Measurements from ENCODE around the gene IGFBPL1. TPM values are rescaled to one million over a fixed set of nuclear protein-coding genes. Genes with fewer than 3 reads are reported as not detected.

IGFBPL1 gene
- total and polyA plus RNA-seq, 10 donors: not detected

DNA sequence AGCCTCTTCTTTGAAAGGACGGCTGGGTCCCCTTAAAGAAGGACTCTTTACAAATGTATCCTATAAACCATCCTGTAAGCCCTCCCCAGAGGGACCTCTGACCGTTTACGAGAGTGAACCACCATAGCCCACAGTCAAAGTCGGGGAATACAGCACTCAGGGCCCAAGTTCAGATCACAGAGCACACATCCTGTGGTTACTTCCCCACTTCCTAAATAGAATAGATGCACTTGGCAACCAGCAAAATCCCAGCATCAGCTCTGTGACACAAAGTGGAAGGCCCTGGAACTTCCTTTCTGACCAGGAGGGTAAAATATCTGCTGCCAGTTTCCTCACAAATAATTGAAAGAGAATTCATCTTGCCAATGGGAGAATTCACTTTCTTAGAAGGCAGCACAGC, 6.9 kb upstream of the IGFBPL1 start:
- no peaks in the 10 kb centered on the region for H3K9me3 ChIP-seq
- H3K4me1 ChIP-seq: peaks cover 0 to 7% (median 0%) of the 10 kb centered on the region in 6 donors
- H3K4me3 ChIP-seq: no peak overlapping the region
- TF ChIP-seq CTCF (IDR thresholded peaks at IDR 0.05 in 8 of 11, conservative IDR thresholded peaks at IDR 0.05 in 3 of 11) (no peak), POLR2AphosphoS5 (IDR thresholded peaks at IDR 0.05) (no peak), POLR2A (IDR thresholded peaks at IDR 0.05) (no peak)
- DNase-seq: no peak
- 8 to 34% (median 15%) methylated on average over 4 of the region's 4 CpGs for WGBS, 5 donors
- intact Hi-C loops (cut with DNase I; ENCODE audit: low total_unique reads): no loop called here
- H3K36me3 ChIP-seq: no peaks in the 10 kb centered on the region
- H3K27ac ChIP-seq: no peak overlapping the region
- H3K27me3 ChIP-seq (replicated peaks in 1 of 7): peaks cover 0 to 20% (median 0%) of the 10 kb centered on the region in 7 donors

- DNase-seq: no peak
- intact Hi-C loops (cut with DNase I; ENCODE audit: low total_unique reads): no loop called here
- Histone ChIP-seq H3K4me3 (no peak overlapping the region), H3K36me3 (no peaks in the 10 kb centered on the region), H3K27me3 (replicated peaks in 1 of 7) (peaks cover 0 to 50% (median 25%) of the 10 kb centered on the region in 7 donors), H3K9me3 (no peaks in the 10 kb centered on the region), H3K4me1 (peaks cover 0 to 20% (median 11%) of the 10 kb centered on the region in 6 donors), H3K27ac (no peak overlapping the region)
- no peak for TF ChIP-seq POLR2A (IDR thresholded peaks at IDR 0.05)
- TF ChIP-seq POLR2AphosphoS5 (IDR thresholded peaks at IDR 0.05): no peak
- no peak for TF ChIP-seq CTCF (IDR thresholded peaks at IDR 0.05 in 8 of 11, conservative IDR thresholded peaks at IDR 0.05 in 3 of 11)
- 82 to 95% (median 83%) methylated on average over 1 of the region's 1 CpG for WGBS, 5 donors
These were observed 3.8 kb upstream of the IGFBPL1 start for GRCh38 chr9:38428062-38428461.

DNA sequence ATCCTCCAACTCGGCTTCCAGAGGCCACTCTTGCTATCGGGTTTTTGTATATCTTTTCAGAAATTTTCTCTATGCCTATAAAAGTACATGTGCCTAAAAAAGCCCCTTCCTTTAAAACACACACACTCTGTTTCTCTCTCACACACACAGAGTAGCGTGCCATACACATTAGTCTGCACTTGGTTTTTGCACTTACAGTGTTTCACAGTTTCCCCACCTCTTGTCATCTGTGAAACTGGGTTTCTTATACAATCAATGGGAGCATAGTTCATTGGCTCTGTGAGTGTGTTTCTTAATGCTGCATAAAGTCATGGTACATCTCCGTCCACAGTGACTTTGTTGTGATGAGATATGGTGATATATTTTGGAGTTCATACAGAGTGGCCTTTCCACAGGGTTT, 664 bp upstream of the IGFBPL1 start:
- no peak for TF ChIP-seq POLR2A (IDR thresholded peaks at IDR 0.05)
- TF ChIP-seq POLR2AphosphoS5 (IDR thresholded peaks at IDR 0.05): no peak
- TF ChIP-seq CTCF (IDR thresholded peaks at IDR 0.05 in 8 of 11, conservative IDR thresholded peaks at IDR 0.05 in 3 of 11): no peak
- no peak for DNase-seq
- Histone ChIP-seq H3K4me1 (peaks cover 0 to 17% (median 9%) of the 10 kb centered on the region in 6 donors), H3K36me3 (no peaks in the 10 kb centered on the region), H3K27ac (no peak overlapping the region), H3K27me3 (replicated peaks in 1 of 7) (peaks cover 0 to 82% (median 30%) of the 10 kb centered on the region in 7 donors), H3K4me3 (no peak overlapping the region), H3K9me3 (no peaks in the 10 kb centered on the region)
- 76 to 86% (median 82%) methylated on average over 4 of the region's 4 CpGs for WGBS, 5 donors
- intact Hi-C loops (cut with DNase I; ENCODE audit: low total_unique reads): no loop called here

- TF ChIP-seq POLR2A (IDR thresholded peaks at IDR 0.05) (no peak), POLR2AphosphoS5 (IDR thresholded peaks at IDR 0.05) (no peak), CTCF (IDR thresholded peaks at IDR 0.05 in 8 of 11, conservative IDR thresholded peaks at IDR 0.05 in 3 of 11) (no peak)
- H3K27ac ChIP-seq: no peak overlapping the region
- WGBS, 5 donors: 41 to 47% (median 42%) methylated on average over 15 of the region's 15 CpGs
- intact Hi-C loops (cut with DNase I; ENCODE audit: low total_unique reads): no loop called here
- H3K27me3 ChIP-seq (replicated peaks in 1 of 7): peaks cover 0 to 83% (median 30%) of the 10 kb centered on the region in 7 donors
- peaks cover 0 to 17% (median 9%) of the 10 kb centered on the region in 6 donors for H3K4me1 ChIP-seq
- peak overlapping the region in 4 of 8 donors; percentile 23 to 65 (median 35) for H3K4me3 ChIP-seq
- DNase-seq: no peak
- no peaks in the 10 kb centered on the region for H3K9me3 ChIP-seq
- no peaks in the 10 kb centered on the region for H3K36me3 ChIP-seq
These were observed 831 bp downstream of the IGFBPL1 start for GRCh38 chr9:38423273-38423972.

Measured in spleen (tissue), 11 donors.